HG02852 (cell line): Measurements from ENCODE around the gene LSMEM2.

Experiments
- ATAC-seq: cut with Tn5 transposase; IDR thresholded peaks from one replicate; pipeline ENCODE4 v1.9.1; 2021; ENCODE audit warnings: mild to moderate bottlenecking, moderate library complexity; ENCODE audit not compliant: unreplicated experiment

The LSMEM2 gene

GRCh38 chr3:50319894-50320625, 41.2 kb downstream of the LSMEM2 start:
- no peak for ATAC-seq

- peak; percentile 56 for ATAC-seq
Measured at GRCh38 chr3:50320853-50321335, 42.0 kb downstream of the LSMEM2 start.

- peak; percentile 80 for ATAC-seq
Measured at GRCh38 chr3:50321336-50322114, 42.6 kb downstream of the LSMEM2 start.

- no peak for ATAC-seq
Measured at GRCh38 chr3:50322115-50322385, 43.2 kb downstream of the LSMEM2 start.

- ATAC-seq, result no peak
Measured at GRCh38 chr3:50322386-50323091, 43.7 kb downstream of the LSMEM2 start, which contains the start of gene HYAL2. Gene HYAL2, minus strand, starts transcription at chr3:50322745. Its CDS starts 2,256 bp downstream, at chr3:50320489.

GRCh38 chr3:50323092-50323600, 44.3 kb downstream of the LSMEM2 start:
- ATAC-seq, result no peak

GRCh38 chr3:50323614-50324199, 44.8 kb downstream of the LSMEM2 start:
- ATAC-seq, result no peak

- no peak for ATAC-seq
Measured at GRCh38 chr3:50324351-50325112, 45.6 kb downstream of the LSMEM2 start.

GRCh38 chr3:50325113-50325480, 46.2 kb downstream of the LSMEM2 start:
- no peak for ATAC-seq

GRCh38 chr3:50325497-50326181, 46.8 kb downstream of the LSMEM2 start:
- no peak for ATAC-seq

- ATAC-seq, result no peak
Measured at GRCh38 chr3:50326182-50326541, 47.3 kb downstream of the LSMEM2 start.

- no peak for ATAC-seq
Measured at GRCh38 chr3:50327129-50327528, 48.2 kb downstream of the LSMEM2 start.

GRCh38 chr3:50327943-50328691, 49.2 kb downstream of the LSMEM2 start, which contains the start of gene TUSC2:
Gene TUSC2, minus strand, starts transcription at chr3:50328223. Its CDS starts 124 bp downstream, at chr3:50328099.
- ATAC-seq, result peak; percentile 94

GRCh38 chr3:50330330-50330729, 51.4 kb downstream of the LSMEM2 start:
- ATAC-seq, result no peak

- no peak for ATAC-seq
Measured at GRCh38 chr3:50331364-50331907, 52.5 kb downstream of the LSMEM2 start.

- no peak for ATAC-seq
Measured at GRCh38 chr3:50333744-50334328, 54.9 kb downstream of the LSMEM2 start.

- ATAC-seq, result no peak
Measured at GRCh38 chr3:50334339-50335075, 55.6 kb downstream of the LSMEM2 start.
